K562 (cell line): Measurements from ENCODE around the gene TFAP2A. TPM values are rescaled to one million over a fixed set of nuclear protein-coding genes. Genes with fewer than 3 reads are reported as not detected.

ENCODE experiments used
- CTCF ChIP-seq, 3 experiments: IDR thresholded peaks in 2 of 3; conservative IDR thresholded peaks in 1 of 3; 2 replicates each; pipeline ENCODE4 v1.5.1; 2011 to 2012; ENCODE audit warnings: low read length in 3 of 3, mild to moderate bottlenecking in 3 of 3, control low read depth in 2 of 3, improper control_type of control experiment in 1 of 3, inconsistent platforms in 1 of 3, low read depth in 1 of 3, mixed read lengths in 1 of 3, moderate library complexity in 1 of 3; ENCODE audit not compliant: insufficient read depth in 2 of 3
- CXXC5 ChIP-seq: fragments of 250-450 bp; sonication (Bioruptor Pico); IDR thresholded peaks from 2 replicates; pipeline ENCODE4 v1.8.0; 2022; ENCODE audit warnings: inconsistent platforms, mild to moderate bottlenecking, moderate library complexity
- EHMT2 ChIP-seq: fragments of 450-650 bp; IDR thresholded peaks from 2 replicates; pipeline ENCODE4 v1.6.1; 2018; ENCODE audit warnings: antibody characterized with exemption
- FOSL1 ChIP-seq: fragments of 200-800 bp; sonication (Bioruptor generic); conservative IDR thresholded peaks from 2 replicates; pipeline ENCODE4 v1.6.1; 2016; ENCODE audit warnings: missing genetic modification characterization, missing compliant biosample characterization
- FOXK1 ChIP-seq: sonication (generic); formaldehyde crosslinking; IDR thresholded peaks from 2 replicates; pipeline ENCODE4 v1.8.0; 2022; ENCODE audit warnings: missing genetic modification reagents, mild to moderate bottlenecking, borderline replicate concordance
- FOXK2 ChIP-seq, 2 experiments: fragments of 450-650 bp; IDR thresholded peaks in 1 of 2; conservative IDR thresholded peaks in 1 of 2; 2 replicates each; pipeline ENCODE4 v1.6.1; 2016; ENCODE audit warnings: low read depth in 2 of 2, mild to moderate bottlenecking in 1 of 2
- MED1 ChIP-seq: sonication (generic); formaldehyde crosslinking; IDR thresholded peaks from 2 replicates; pipeline ENCODE4 v1.8.1; 2023; ENCODE audit warnings: missing genetic modification reagents, borderline replicate concordance
- REST ChIP-seq, 2 experiments: fragments of 450-650 bp; formaldehyde crosslinking in 1 of 2; IDR thresholded peaks; 2 replicates each; pipeline versions ENCODE4 v1.4.0 to v1.6.1; 2014 to 2020; ENCODE audit warnings: mild to moderate bottlenecking in 2 of 2, borderline replicate concordance in 1 of 2, low read depth in 1 of 2
- TAF15 ChIP-seq: fragments of 200-400 bp; formaldehyde crosslinking; IDR thresholded peaks from 2 replicates; pipeline ENCODE4 v1.6.1; 2017; ENCODE audit warnings: mild to moderate bottlenecking, low read depth, low read length, moderate library complexity
- ZNF134 ChIP-seq: fragments of 250-450 bp; sonication (Bioruptor Pico); conservative IDR thresholded peaks from 2 replicates; pipeline ENCODE4 v1.4.0; 2020
- polyA plus RNA-seq, 8 experiments: library from polyadenylated mRNA; depleted of rRNA in 4 of 8; stranded (reverse) in 5 of 8; unstranded in 3 of 8; fragments of >200 nt; fragmentation: Nextera tagmentation in 2 of 8; fragmentation: Illumina TruSeq in 1 of 8; extraction: Ambion mirVana in 2 of 8; extraction: Trizol in 1 of 8; gene quantifications; 2 replicates each; pipeline versions ENCODE4 v1.2.1 to v1.2.3, GENCODE V29; 2011 to 2014; ENCODE audit warnings: inconsistent platforms in 1 of 8, missing spikeins in 1 of 8
- total RNA-seq, 7 experiments: library from RNA; depleted of rRNA in 6 of 7; stranded (reverse); fragments of >200 nt in 6 of 7; fragmentation: Illumina TruSeq in 2 of 7; extraction: Trizol in 2 of 7; gene quantifications; 2 replicates each; pipeline versions ENCODE4 v1.2.1 to v1.2.3, GENCODE V29; 2011 to 2021; ENCODE audit warnings: low replicate concordance in 1 of 7
- TF ChIP-seq, protein P1 (sequence below): fragments of 450-650 bp; IDR thresholded peaks from 2 replicates; pipeline ENCODE4 v1.6.1; 2014; ENCODE audit warnings: low read depth, mild to moderate bottlenecking, moderate library complexity, borderline replicate concordance
- TF ChIP-seq, protein P2 (sequence below), 2 experiments: fragments of 450-650 bp; conservative IDR thresholded peaks; 2 replicates each; pipeline ENCODE4 v1.6.1; 2017; ENCODE audit warnings: mild to moderate bottlenecking in 2 of 2, moderate library complexity in 2 of 2

TFAP2A gene
- total and polyA plus RNA-seq, 9 of the 15 experiments (the other 6 are each of a cell fraction or from before 2014, with no cell fraction given) = 0.14 to 0.53 (median 0.19) TPM; not detected in 1

DNA sequence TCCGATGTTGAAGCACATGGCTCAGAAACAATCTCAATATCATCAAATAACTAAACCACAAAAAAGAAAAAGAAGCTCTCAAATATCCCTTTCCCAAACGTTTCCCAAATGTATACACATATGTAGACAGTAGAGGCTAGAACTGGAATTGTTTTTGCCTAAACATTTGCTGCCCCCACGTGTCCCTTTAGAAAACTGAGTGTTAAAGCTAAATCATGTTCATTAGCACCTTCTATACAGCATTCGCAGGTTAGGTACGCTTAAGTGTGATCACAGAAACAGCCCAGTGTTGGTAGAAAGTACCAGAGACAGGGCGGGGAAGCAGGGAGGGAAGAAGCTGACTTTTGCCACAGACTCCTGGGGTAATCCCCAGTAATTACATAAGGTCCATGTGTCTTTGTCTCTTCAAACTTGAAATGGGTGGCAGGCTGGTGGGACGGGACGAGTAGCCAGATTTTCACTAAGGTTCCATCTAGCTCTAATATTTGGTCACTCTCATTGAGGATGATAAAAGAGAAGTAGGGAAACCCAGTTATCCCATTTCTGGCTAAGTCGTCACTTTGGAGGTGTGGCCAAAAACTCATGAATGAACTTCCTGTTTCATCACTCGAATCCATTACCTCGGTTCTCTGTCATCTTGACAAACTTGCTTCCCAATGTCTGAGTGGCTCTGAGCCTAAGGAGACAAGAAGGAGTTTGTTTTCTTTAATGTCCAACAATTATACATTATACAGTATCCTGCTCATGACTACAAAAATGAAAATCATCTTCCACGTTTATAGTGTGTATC lies 15.0 kb upstream of the TFAP2A start (continued):
- TF ChIP-seq REST (IDR thresholded peaks at IDR 0.05; ENCODE audit: borderline replicate concordance) = peak; percentile 89
- no peak for TF ChIP-seq REST (CRISPR knock-in tag; IDR thresholded peaks at IDR 0.05; ENCODE audit: low read depth)
- peak; percentile 65 to 89 (median 79) for TF ChIP-seq CTCF (IDR thresholded peaks at IDR 0.05 in 2 of 3, conservative IDR thresholded peaks at IDR 0.05 in 1 of 3; ENCODE audit: insufficient read depth in 2 of 3, low read depth in 1 of 3, low read length in 3 of 3)
- no peak for TF ChIP-seq CXXC5
- no peak for TF ChIP-seq FOXK1 (CRISPR knock-in tag)
- TF ChIP-seq, protein P1, sequence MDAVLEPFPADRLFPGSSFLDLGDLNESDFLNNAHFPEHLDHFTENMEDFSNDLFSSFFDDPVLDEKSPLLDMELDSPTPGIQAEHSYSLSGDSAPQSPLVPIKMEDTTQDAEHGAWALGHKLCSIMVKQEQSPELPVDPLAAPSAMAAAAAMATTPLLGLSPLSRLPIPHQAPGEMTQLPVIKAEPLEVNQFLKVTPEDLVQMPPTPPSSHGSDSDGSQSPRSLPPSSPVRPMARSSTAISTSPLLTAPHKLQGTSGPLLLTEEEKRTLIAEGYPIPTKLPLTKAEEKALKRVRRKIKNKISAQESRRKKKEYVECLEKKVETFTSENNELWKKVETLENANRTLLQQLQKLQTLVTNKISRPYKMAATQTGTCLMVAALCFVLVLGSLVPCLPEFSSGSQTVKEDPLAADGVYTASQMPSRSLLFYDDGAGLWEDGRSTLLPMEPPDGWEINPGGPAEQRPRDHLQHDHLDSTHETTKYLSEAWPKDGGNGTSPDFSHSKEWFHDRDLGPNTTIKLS = peak; percentile 29; the same call in 1 of the 2 replicates
- TF ChIP-seq EHMT2 = peak; percentile 63; the same call in 1 of the 2 replicates
- TF ChIP-seq, protein P2, sequence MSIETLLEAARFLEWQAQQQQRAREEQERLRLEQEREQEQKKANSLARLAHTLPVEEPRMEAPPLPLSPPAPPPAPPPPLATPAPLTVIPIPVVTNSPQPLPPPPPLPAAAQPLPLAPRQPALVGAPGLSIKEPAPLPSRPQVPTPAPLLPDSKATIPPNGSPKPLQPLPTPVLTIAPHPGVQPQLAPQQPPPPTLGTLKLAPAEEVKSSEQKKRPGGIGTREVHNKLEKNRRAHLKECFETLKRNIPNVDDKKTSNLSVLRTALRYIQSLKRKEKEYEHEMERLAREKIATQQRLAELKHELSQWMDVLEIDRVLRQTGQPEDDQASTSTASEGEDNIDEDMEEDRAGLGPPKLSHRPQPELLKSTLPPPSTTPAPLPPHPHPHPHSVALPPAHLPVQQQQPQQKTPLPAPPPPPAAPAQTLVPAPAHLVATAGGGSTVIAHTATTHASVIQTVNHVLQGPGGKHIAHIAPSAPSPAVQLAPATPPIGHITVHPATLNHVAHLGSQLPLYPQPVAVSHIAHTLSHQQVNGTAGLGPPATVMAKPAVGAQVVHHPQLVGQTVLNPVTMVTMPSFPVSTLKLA (conservative IDR thresholded peaks at IDR 0.05) = peak; percentile 35 to 46; a peak in 2 of 4 replicates
- TF ChIP-seq FOXK2 (conservative IDR thresholded peaks at IDR 0.05 in 1 of 2, IDR thresholded peaks at IDR 0.05 in 1 of 2; ENCODE audit: low read depth in 2 of 2) = 0 out of 4 replicates have a peak, but pooled peaks of 1 of the 2 experiments have one; percentile 17
- TF ChIP-seq FOSL1 = 0 out of 2 replicates have a peak, but pooled peaks have one; percentile 39
- no peak for TF ChIP-seq MED1 (CRISPR knock-in tag)
- TF ChIP-seq TAF15 = no peak
- no peak for TF ChIP-seq ZNF134 (CRISPR knock-in tag)
